Measurements from ENCODE around the gene PARD3B. TPM values are rescaled to one million over a fixed set of nuclear protein-coding genes. Genes with fewer than 3 reads are reported as not detected.
A peak's percentile ranks its signal among the peaks of the same experiment; 100 is the strongest.

Gene PARD3B
- polyA plus RNA-seq, 3 donors, result not detected

DNA sequence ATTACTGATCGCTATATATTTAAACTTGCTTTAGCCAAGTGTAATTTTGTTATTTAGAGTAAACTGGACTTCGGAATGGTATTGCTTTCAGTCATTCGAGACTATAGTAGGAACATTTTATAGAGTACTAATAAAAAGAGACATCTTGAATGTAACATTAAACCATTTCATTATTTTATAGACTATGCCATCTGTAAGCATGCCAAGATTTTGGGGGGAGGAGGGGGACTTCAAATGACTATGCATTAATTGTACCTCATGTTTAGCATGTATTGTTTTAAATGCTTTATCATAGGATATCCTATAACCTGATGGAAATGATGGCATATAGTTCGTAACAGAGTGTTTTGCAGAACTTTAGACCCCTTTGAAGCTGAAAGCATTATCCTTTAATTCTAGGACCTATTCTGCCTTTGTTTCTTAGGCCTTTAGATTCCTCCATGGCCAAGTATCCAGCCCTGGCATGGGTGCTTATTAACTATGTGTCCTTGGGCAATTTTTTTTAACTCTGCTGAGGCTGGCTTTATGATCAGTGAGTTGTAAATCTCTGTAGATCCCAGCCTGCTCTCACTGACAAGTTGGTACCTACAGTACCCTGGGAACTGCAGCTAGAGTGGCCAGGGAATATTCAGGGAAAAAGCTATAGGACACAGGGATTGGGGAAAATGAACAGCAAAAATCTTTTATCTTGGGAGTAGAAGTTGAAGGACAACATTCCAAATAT lies 93.4 kb downstream of the PARD3B start:
- Histone ChIP-seq H3K27ac (ENCODE audit: low read depth in 1 of 2, low read length in 2 of 2) (no peak overlapping the region), H3K9me3 (replicated peaks in 1 of 2; ENCODE audit: control insufficient read depth in 1 of 2, insufficient read depth in 1 of 2, low read length in 2 of 2) (no peaks in the 10 kb centered on the region), H3K4me3 (replicated peaks in 1 of 3; ENCODE audit: low read depth in 2 of 3, low read length in 3 of 3) (no peak overlapping the region), H4K20me1 (ENCODE audit: insufficient read depth, low read length) (no peaks in the 10 kb centered on the region), H3K9ac (ENCODE audit: insufficient read depth, low read length, poor library complexity, severe bottlenecking) (no peak overlapping the region), H3K4me1 (ENCODE audit: control insufficient read depth in 1 of 2, insufficient read depth in 2 of 2, low read length in 2 of 2) (no peaks in the 10 kb centered on the region), H3K27me3 (ENCODE audit: control insufficient read depth in 2 of 2, insufficient read depth in 2 of 2, low read length in 2 of 2) (no peaks in the 10 kb centered on the region), H3K36me3 (replicated peaks in 1 of 2; ENCODE audit: control insufficient read depth in 1 of 2, insufficient read depth in 2 of 2, low read length in 2 of 2) (no peaks in the 10 kb centered on the region), H2AFZ (ENCODE audit: insufficient read depth, low read depth, low read length, poor library complexity, severe bottlenecking) (no peak overlapping the region), H3K79me2 (ENCODE audit: insufficient read depth, low read length) (no peaks in the 10 kb centered on the region), H3K4me2 (replicated peaks; ENCODE audit: extremely low read depth, low read length, poor library complexity, severe bottlenecking) (no peak overlapping the region)
- no CpG with 5 or more reads among the region's 4 CpGs for WGBS (ENCODE audit: insufficient coverage)
- Mint-ChIP-seq H3K9me3 (peaks cover 0 to 4% (median 2%) of the 10 kb centered on the region in 7 donors), H3K27me3 (ENCODE audit: low read depth in 3 of 3) (peaks cover 0 to 2% (median 0%) of the 10 kb centered on the region in 3 donors), H3K4me1 (no peaks in the 10 kb centered on the region), H3K27ac (no peak overlapping the region), H3K36me3 (no peaks in the 10 kb centered on the region), H3K4me3 (no peak overlapping the region)
- DNase-seq, result no peak
- TF ChIP-seq, protein P1, sequence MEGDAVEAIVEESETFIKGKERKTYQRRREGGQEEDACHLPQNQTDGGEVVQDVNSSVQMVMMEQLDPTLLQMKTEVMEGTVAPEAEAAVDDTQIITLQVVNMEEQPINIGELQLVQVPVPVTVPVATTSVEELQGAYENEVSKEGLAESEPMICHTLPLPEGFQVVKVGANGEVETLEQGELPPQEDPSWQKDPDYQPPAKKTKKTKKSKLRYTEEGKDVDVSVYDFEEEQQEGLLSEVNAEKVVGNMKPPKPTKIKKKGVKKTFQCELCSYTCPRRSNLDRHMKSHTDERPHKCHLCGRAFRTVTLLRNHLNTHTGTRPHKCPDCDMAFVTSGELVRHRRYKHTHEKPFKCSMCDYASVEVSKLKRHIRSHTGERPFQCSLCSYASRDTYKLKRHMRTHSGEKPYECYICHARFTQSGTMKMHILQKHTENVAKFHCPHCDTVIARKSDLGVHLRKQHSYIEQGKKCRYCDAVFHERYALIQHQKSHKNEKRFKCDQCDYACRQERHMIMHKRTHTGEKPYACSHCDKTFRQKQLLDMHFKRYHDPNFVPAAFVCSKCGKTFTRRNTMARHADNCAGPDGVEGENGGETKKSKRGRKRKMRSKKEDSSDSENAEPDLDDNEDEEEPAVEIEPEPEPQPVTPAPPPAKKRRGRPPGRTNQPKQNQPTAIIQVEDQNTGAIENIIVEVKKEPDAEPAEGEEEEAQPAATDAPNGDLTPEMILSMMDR (IDR thresholded peaks at IDR 0.05), result no peak
- intact Hi-C loops (cut with micrococcal nuclease), result no loop called here

DNA sequence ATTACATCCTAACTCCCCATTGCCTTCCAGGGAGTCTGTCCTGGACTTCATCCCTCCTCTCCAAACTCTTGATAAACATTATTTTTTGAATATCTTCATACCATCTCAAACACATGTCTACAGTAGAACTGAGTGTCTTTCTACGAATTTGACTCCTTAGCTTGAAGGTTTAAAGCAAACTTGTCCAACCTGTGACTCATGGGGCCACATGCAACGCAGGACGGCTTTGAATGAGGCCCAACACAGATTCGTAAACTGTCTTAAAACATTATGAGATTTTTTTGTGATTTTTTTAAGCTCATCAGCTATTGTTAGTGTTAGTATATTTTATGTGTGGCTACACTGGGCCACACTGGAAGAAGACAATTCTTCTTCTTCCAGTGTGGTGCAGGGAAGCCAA lies 98.1 kb downstream of the PARD3B start:
- peaks cover 0 to 2% (median 0%) of the 10 kb centered on the region in 3 donors for H3K27me3 Mint-ChIP-seq (ENCODE audit: low read depth in 3 of 3)

More for the DNA sequence above, 98.1 kb downstream of the PARD3B start:
- no peaks in the 10 kb centered on the region for H3K4me1 ChIP-seq (ENCODE audit: control insufficient read depth in 1 of 2, insufficient read depth in 2 of 2, low read length in 2 of 2)
- intact Hi-C loops (cut with micrococcal nuclease), result no loop called here
- WGBS (ENCODE audit: insufficient coverage), result 100% methylated on average over 1 of the region's 4 CpGs
- H3K9ac ChIP-seq (ENCODE audit: insufficient read depth, low read length, poor library complexity, severe bottlenecking), result no peak overlapping the region
- H3K9me3 Mint-ChIP-seq, result peaks cover 0 to 4% (median 0%) of the 10 kb centered on the region in 7 donors
- H3K4me3 ChIP-seq (replicated peaks in 1 of 3; ENCODE audit: low read depth in 2 of 3, low read length in 3 of 3), result no peak overlapping the region
- no peaks in the 10 kb centered on the region for H3K27me3 ChIP-seq (ENCODE audit: control insufficient read depth in 2 of 2, insufficient read depth in 2 of 2, low read length in 2 of 2)
- H3K79me2 ChIP-seq (ENCODE audit: insufficient read depth, low read length), result no peaks in the 10 kb centered on the region
- no peak for DNase-seq
- H3K4me2 ChIP-seq (replicated peaks; ENCODE audit: extremely low read depth, low read length, poor library complexity, severe bottlenecking), result no peak overlapping the region
- no peaks in the 10 kb centered on the region for H3K9me3 ChIP-seq (replicated peaks in 1 of 2; ENCODE audit: control insufficient read depth in 1 of 2, insufficient read depth in 1 of 2, low read length in 2 of 2)
- H3K27ac Mint-ChIP-seq, result peak overlapping the region in 1 of 7 donors; percentile 8
- TF ChIP-seq, protein P1 (IDR thresholded peaks at IDR 0.05), result no peak
- H3K27ac ChIP-seq (ENCODE audit: low read depth in 1 of 2, low read length in 2 of 2), result no peak overlapping the region
- H3K4me1 Mint-ChIP-seq, result no peaks in the 10 kb centered on the region
- H3K4me3 Mint-ChIP-seq, result no peak overlapping the region
- H3K36me3 ChIP-seq (replicated peaks in 1 of 2; ENCODE audit: control insufficient read depth in 1 of 2, insufficient read depth in 2 of 2, low read length in 2 of 2), result no peaks in the 10 kb centered on the region
- H2AFZ ChIP-seq (ENCODE audit: insufficient read depth, low read depth, low read length, poor library complexity, severe bottlenecking), result no peak overlapping the region
- no peaks in the 10 kb centered on the region for H3K36me3 Mint-ChIP-seq
- no peaks in the 10 kb centered on the region for H4K20me1 ChIP-seq (ENCODE audit: insufficient read depth, low read length)

Measured in CD14-positive monocyte (primary cell).